CD4-positive, CD25-positive, alpha-beta regulatory T cell (primary cell): ENCODE measurements around the gene PRPSAP1. TPM values are rescaled to one million over a fixed set of nuclear protein-coding genes. Genes with fewer than 3 reads are reported as not detected.

Experiments used
- ATAC-seq, 2 donors: fragments of 150-1000 bp; cut with Tn5 transposase; one replicate each; pipeline ENCODE4 v1.10.0; 2021; ENCODE audit warnings: low read depth in 2 of 2, moderate number of reproducible peaks in 2 of 2, moderate library complexity in 1 of 2
- DNase-seq, 3 donors: peaks; one replicate each; pipeline versions ENCODE4 v3.0.0 to v3.0.0-alpha.2; 2012 to 2022; ENCODE audit warnings: mixed read lengths in 1 of 3
- H3K27ac ChIP-seq: one replicate; pipeline ENCODE4 v1.7.0; 2013; ENCODE audit warnings: mild to moderate bottlenecking, low read length; ENCODE audit not compliant: insufficient read depth, poor library complexity, severe bottlenecking
- H3K27me3 ChIP-seq: one replicate; pipeline ENCODE4 v1.7.0; 2013; ENCODE audit warnings: low read length; ENCODE audit not compliant: control insufficient read depth, insufficient read depth
- H3K36me3 ChIP-seq: one replicate; pipeline ENCODE4 v1.7.0; 2013; ENCODE audit warnings: mild to moderate bottlenecking, low read length, moderate library complexity; ENCODE audit not compliant: control insufficient read depth, insufficient read depth
- H3K4me1 ChIP-seq: 2 replicates; pipeline ENCODE4 v1.7.0; 2013; ENCODE audit warnings: mild to moderate bottlenecking, low read length; ENCODE audit not compliant: insufficient read depth, control insufficient read depth, poor library complexity, severe bottlenecking
- H3K4me3 ChIP-seq: one replicate; pipeline ENCODE4 v1.7.0; 2013; ENCODE audit warnings: low read depth, mild to moderate bottlenecking, low read length, moderate library complexity
- H3K9me3 ChIP-seq, 2 experiments: 1 replicate in 1 of 2; 2 replicates in 1 of 2; pipeline ENCODE4 v1.7.0; 2013; ENCODE audit warnings: low read length in 2 of 2, mild to moderate bottlenecking in 1 of 2, moderate library complexity in 1 of 2; ENCODE audit not compliant: control insufficient read depth in 2 of 2
- H3K27ac Mint-ChIP-seq, 3 donors: one replicate each; pipeline ENCODE4 v1.8.0; 2020 to 2022; ENCODE audit warnings: mild to moderate bottlenecking in 3 of 3, mixed read lengths in 3 of 3, moderate library complexity in 2 of 3
- H3K27me3 Mint-ChIP-seq: one replicate; pipeline ENCODE4 v1.8.0; 2022; ENCODE audit warnings: mild to moderate bottlenecking, mixed read lengths
- H3K36me3 Mint-ChIP-seq: one replicate; pipeline ENCODE4 v1.8.0; 2020; ENCODE audit warnings: mixed read lengths
- H3K4me1 Mint-ChIP-seq, 4 donors: one replicate each; pipeline ENCODE4 v1.8.0; 2020 to 2022; ENCODE audit warnings: mixed read lengths in 4 of 4, mild to moderate bottlenecking in 1 of 4
- H3K4me3 Mint-ChIP-seq, 4 donors: one replicate each; pipeline ENCODE4 v1.8.0; 2020 to 2022; ENCODE audit warnings: mild to moderate bottlenecking in 4 of 4, mixed read lengths in 4 of 4, moderate library complexity in 3 of 4
- H3K9me3 Mint-ChIP-seq, 7 donors: one replicate each; pipeline ENCODE4 v1.8.0; 2020 to 2022; ENCODE audit warnings: mixed read lengths in 7 of 7, mild to moderate bottlenecking in 3 of 7, moderate library complexity in 2 of 7
- polyA plus RNA-seq, 4 donors: library from polyadenylated mRNA; unstranded; fragments of 300-500 nt; fragmentation: Illumina TruSeq; gene quantifications; one replicate each; pipeline ENCODE4 v1.2.3, GENCODE V29; 2021
- total RNA-seq: library from RNA; stranded (reverse); gene quantifications from one replicate; pipeline ENCODE4 v1.2.3, GENCODE V29; 2022

PRPSAP1 gene
- total and polyA plus RNA-seq, 5 donors from 2014 or later, result 37.1 to 56.1 (median 53.1) TPM

DNA sequence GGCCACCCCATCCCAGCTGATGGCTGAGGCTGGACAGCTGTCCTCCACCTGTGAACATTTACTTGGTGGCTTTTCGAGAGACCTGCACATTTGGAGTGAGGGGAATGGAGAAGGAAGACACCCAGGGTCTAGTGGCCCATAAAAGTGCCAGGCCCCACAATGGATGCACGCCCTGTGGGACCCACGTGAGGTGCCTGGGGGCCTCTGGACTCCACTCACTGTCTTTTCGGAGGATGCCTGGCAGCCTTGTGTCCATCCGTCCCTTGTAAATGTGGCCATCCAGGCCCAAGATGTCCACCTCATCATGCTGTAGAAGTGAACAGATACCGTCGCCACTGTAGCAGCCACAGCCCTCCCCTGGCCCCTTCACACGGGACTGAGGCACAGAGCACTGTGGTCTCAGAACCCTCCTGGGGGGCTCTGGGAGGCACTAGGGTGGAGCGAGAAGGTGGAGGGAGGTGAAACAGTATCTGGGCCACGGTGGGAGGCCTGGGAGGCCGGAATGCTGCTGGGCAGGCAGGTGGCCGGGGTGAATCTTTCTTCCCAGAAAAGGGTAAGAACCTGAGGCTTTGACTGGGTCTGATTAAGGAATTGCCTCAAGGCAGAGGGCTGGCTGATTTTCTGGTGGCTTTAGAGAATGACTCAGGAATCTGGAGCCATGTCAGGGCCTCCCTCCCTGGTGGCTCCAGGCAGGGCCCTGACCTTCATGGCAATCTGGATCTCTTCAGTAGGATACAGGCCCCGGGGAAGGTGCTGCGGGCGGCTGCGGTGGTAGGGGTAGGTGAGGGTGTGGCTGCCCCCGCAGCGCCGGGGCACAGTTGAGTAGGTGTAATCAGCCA is 77.0 kb downstream of the PRPSAP1 start:
- Mint-ChIP-seq H3K4me1 (peaks cover 4 to 54% (median 15%) of the 10 kb centered on the region in 4 donors), H3K9me3 (no peaks in the 10 kb centered on the region), H3K36me3 (no peaks in the 10 kb centered on the region), H3K27ac (peak overlapping the region; percentile 53 to 65 (median 62)), H3K4me3 (peak overlapping the region in 2 of 4 donors; percentile 27 to 81), H3K27me3 (no peaks in the 10 kb centered on the region)
- Histone ChIP-seq H3K4me3 (no peak overlapping the region), H3K9me3 (no peaks in the 10 kb centered on the region), H3K27ac (no peak overlapping the region), H3K4me1 (peaks cover 45% of the 10 kb centered on the region), H3K36me3 (no peaks in the 10 kb centered on the region), H3K27me3 (no peaks in the 10 kb centered on the region)
- DNase-seq (no peak), ATAC-seq (no peak)

DNA sequence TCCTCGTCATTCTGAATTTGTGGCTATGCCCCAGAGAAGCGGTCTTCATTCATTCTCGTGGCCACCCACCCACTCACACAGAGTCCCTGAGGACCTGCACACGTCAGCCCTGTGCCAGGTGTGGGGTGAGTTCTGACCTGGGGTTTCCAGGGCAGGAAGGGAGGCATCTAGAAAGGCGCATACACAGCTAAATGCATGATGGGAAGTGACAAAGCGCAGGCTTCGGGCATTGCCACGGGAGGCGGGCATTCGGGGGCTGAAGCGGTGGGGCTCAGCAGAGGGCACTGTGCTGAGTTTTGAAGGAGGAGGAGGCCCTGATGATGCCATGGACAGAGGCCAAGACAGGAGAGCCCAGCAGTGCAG is 77.7 kb downstream of the PRPSAP1 start:
- Histone ChIP-seq H3K4me3 (no peak overlapping the region), H3K36me3 (no peaks in the 10 kb centered on the region), H3K9me3 (no peaks in the 10 kb centered on the region), H3K27me3 (no peaks in the 10 kb centered on the region), H3K4me1 (peaks cover 51% of the 10 kb centered on the region), H3K27ac (no peak overlapping the region)
- peaks cover 4 to 60% (median 17%) of the 10 kb centered on the region in 4 donors for H3K4me1 Mint-ChIP-seq
- H3K27ac Mint-ChIP-seq, result peak overlapping the region in 2 of 3 donors; percentile 44 to 93
- DNase-seq (no peak), ATAC-seq (no peak)
- no peaks in the 10 kb centered on the region for H3K9me3 Mint-ChIP-seq
- H3K36me3 Mint-ChIP-seq, result no peaks in the 10 kb centered on the region
- H3K27me3 Mint-ChIP-seq, result no peaks in the 10 kb centered on the region
- no peak overlapping the region for H3K4me3 Mint-ChIP-seq

DNA sequence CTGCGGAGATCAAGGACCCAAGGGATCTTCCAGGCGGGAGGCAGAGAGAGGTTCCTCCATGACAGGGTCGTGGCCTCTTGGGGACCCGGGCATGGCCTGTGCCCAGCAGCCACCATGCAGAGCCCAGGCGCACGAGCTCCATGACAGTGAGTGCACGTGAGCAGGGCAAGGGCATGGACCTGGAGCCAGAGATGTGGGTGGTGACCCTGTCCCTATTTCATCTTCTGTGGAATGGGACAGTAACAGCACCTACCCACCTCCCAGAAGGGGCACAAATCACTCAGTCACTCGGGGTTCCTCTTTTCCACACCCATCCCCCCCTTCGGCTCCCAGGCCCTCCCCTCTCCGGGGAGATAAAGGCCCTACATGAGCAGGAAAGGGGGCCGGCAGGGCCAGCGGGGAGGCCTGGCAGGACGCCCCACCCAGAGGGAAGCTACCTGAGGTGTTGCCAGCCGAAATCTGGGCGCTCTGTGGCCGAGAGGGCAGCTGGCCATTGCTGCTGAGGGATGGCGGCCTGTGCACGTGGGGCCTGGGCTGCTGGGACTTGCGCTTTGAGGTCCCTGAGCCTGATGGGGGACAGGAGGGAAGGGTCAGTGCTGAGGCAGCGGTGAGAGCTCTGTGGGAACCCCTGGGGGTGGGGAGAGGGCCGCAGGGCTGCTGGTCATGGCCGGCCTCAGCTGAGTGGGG is 78.2 kb downstream of the PRPSAP1 start:
- Mint-ChIP-seq H3K27ac (peak overlapping the region; percentile 20 to 93 (median 44)), H3K27me3 (peaks cover 5% of the 10 kb centered on the region), H3K9me3 (no peaks in the 10 kb centered on the region), H3K36me3 (peaks cover 4% of the 10 kb centered on the region), H3K4me3 (peak overlapping the region in 1 of 4 donors; percentile 61), H3K4me1 (peaks cover 4 to 65% (median 20%) of the 10 kb centered on the region in 4 donors)
- no peaks in the 10 kb centered on the region for H3K27me3 ChIP-seq
- no peak overlapping the region for H3K27ac ChIP-seq
- DNase-seq, result no peak
- H3K9me3 ChIP-seq, result no peaks in the 10 kb centered on the region
- ATAC-seq, result no peak
- no peak overlapping the region for H3K4me3 ChIP-seq
- peaks cover 56% of the 10 kb centered on the region for H3K4me1 ChIP-seq
- no peaks in the 10 kb centered on the region for H3K36me3 ChIP-seq

DNA sequence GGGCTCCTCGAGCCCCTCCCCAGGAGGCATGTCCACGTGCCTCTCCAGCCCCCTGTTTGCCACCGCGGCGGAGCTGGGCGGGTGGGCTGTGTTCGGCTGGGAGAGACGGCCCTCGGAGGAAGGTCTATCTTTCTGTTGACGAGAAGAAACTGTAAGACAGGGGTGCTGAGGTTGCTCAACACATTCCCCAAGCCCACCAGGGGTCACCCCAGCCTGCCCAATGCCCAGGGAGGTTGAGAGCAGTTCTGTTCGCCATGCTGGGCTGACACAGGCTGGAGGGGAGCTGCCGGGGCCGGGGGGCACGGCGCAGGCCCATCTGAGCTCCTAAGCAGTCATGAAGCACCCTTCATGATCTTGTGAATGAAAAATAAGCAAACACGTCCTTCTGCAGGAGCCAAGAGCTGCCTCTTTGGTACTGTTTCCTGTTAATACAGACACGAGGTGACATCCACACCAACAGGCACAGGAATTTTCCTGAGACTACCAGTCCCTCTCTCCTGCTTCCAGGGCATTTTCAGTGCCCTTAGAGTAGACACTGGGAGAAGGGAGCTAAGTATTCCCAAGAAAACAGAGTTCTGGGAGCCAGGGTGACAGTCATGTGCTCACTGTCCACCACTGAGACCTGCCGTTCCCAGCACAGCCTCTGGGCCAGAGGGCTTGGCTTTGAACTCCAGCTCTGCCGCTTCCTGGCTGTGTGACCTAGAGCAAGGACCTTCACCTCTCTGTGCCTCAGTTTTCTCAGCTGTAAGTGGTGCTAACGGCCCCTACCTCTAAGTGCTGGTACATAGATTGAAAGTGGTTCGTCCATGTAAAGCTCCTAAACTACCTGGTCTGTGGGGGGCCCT is 79.4 kb downstream of the PRPSAP1 start:
- Histone ChIP-seq H3K27ac (no peak overlapping the region), H3K4me1 (peaks cover 63% of the 10 kb centered on the region), H3K36me3 (peaks cover 6% of the 10 kb centered on the region), H3K9me3 (no peaks in the 10 kb centered on the region), H3K4me3 (no peak overlapping the region), H3K27me3 (no peaks in the 10 kb centered on the region)
- Mint-ChIP-seq H3K27me3 (peaks cover 5% of the 10 kb centered on the region), H3K4me1 (peaks cover 0 to 70% (median 19%) of the 10 kb centered on the region in 4 donors), H3K4me3 (peak overlapping the region in 3 of 4 donors; percentile 43 to 65 (median 61)), H3K27ac (peak overlapping the region in 2 of 3 donors; percentile 86 to 88), H3K36me3 (peaks cover 4% of the 10 kb centered on the region), H3K9me3 (no peaks in the 10 kb centered on the region)
- DNase-seq (peak in 1 of 3 donors; percentile 49), ATAC-seq (no peak)

DNA sequence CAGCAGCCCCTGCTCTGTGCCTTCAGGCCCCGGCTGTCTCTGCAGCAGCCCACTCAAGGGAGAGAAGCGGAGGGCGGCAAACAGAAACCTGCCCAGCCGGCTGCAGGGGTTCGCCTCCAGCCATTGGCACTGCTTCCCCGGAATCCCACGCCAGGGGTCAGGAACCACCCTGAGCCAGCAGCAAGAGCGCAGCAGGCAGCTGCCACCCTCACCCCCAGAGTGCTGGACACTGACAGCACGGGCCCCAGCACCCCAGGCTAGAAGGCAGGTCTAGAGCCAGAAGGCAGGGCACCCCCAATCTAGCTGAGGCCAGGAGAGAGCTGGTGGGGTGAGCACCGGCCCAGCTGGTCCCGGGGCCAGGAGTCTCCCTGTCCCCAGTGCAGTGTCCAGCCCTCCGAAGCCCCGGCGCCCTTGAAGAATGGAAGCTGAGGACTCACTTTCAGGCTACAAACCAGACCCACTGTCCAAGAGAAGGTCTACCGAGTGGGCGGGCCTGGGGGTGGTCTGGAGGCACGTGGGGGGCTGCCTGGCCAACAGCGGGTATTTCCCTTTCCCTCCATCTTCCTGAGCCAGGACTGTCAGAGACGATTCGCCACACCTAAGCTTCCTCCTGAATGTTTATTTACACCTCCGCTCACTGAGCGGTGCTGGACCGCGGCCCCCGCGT is 80.1 kb downstream of the PRPSAP1 start:
- Mint-ChIP-seq H3K27ac (peak overlapping the region; percentile 87 to 97 (median 90)), H3K36me3 (peaks cover 4% of the 10 kb centered on the region), H3K4me3 (peak overlapping the region; percentile 38 to 84 (median 72)), H3K4me1 (peaks cover 0 to 75% (median 21%) of the 10 kb centered on the region in 4 donors), H3K27me3 (peaks cover 5% of the 10 kb centered on the region), H3K9me3 (no peaks in the 10 kb centered on the region)
- H3K27ac ChIP-seq, result peak overlapping the region; percentile 92
- no peaks in the 10 kb centered on the region for H3K9me3 ChIP-seq
- ATAC-seq, result no peak
- H3K4me1 ChIP-seq, result peaks cover 66% of the 10 kb centered on the region
- H3K36me3 ChIP-seq, result peaks cover 11% of the 10 kb centered on the region
- no peak overlapping the region for H3K4me3 ChIP-seq
- H3K27me3 ChIP-seq, result no peaks in the 10 kb centered on the region
- DNase-seq, result no peak

DNA sequence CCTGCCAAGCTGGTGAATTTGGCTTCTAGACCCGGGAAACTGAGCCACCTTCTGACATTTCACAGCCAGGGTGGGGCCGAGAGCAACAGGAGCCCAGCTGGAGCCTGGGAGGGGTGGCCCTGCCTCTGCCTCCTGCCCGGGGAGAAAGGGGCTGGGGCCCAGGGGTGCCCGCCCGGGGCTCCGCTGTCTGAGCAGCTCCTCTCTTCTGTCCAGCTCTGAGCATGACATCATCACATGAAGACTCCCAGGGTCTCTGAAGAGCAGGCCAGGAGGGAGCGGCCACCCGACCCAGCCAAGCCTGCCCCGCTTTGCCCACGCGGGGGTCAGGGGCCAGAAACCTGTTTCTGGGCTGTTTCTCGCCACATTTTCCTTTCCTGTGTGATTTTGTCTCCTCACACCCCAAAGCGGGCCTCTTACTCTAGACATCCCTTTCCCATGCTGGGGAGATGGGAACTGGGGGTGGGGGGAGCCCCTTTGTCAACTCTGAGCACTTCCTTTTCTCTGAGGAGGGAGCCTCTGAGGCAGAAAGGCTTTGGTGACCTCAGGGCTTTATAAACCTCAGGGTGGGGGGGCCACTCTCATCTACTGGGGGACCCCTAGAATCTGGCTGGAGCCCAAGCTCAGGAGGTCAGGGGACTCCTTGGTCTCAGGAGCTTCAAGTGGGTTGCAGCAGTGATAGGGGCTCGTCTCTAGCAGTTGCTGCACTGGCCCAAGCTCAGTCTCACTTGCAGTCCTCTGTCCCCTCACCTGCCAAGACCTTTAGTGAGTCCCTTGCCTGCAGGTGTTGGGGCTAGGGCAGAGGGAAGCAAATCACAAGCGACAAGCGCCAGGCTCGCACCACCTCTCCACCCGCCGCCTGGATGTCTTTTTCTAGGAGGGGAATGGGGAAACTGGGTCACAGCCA is 80.9 kb downstream of the PRPSAP1 start:
- peaks cover 5% of the 10 kb centered on the region for H3K27me3 Mint-ChIP-seq
- H3K9me3 Mint-ChIP-seq, result no peaks in the 10 kb centered on the region
- ATAC-seq, result peak; percentile 19
- no peaks in the 10 kb centered on the region for H3K9me3 ChIP-seq
- H3K36me3 ChIP-seq, result peaks cover 11% of the 10 kb centered on the region
- peak overlapping the region; percentile 87 to 97 (median 90) for H3K27ac Mint-ChIP-seq
- peak overlapping the region; percentile 92 for H3K27ac ChIP-seq
- H3K27me3 ChIP-seq, result no peaks in the 10 kb centered on the region
- peaks cover 73% of the 10 kb centered on the region for H3K4me1 ChIP-seq
- no peak overlapping the region for H3K4me3 ChIP-seq
- H3K4me3 Mint-ChIP-seq, result peak overlapping the region; percentile 75 to 85 (median 84)
- peaks cover 4 to 78% (median 27%) of the 10 kb centered on the region in 4 donors for H3K4me1 Mint-ChIP-seq
- peak in 1 of 3 donors; percentile 64 for DNase-seq
- peaks cover 8% of the 10 kb centered on the region for H3K36me3 Mint-ChIP-seq
